SK-N-MC (cell line): Measurements from ENCODE around the gene ZNF22.

Experiments
- DNase-seq: peaks from one replicate; pipeline ENCODE4 v3.0.0-alpha.2; 2011; ENCODE audit warnings: low read depth, low spot score
- H3K27ac ChIP-seq: fragments of 200-600 bp; sonication (generic); 2 replicates; pipeline ENCODE4 v1.5.1; 2016; ENCODE audit warnings: mixed run types
- H3K36me3 ChIP-seq: fragments of 200-600 bp; sonication (generic); 2 replicates; pipeline ENCODE4 v1.6.1; 2017; ENCODE audit warnings: antibody characterized with exemption, low read length, mixed read lengths; ENCODE audit not compliant: insufficient read depth
- H3K4me3 ChIP-seq: fragments of 200-600 bp; sonication (generic); 2 replicates; pipeline ENCODE4 v1.5.1; 2016
- H3K9ac ChIP-seq: fragments of 200-600 bp; sonication (generic); 2 replicates; pipeline ENCODE4 v1.8.0; 2017; ENCODE audit warnings: mixed run types, mixed read lengths; ENCODE audit not compliant: insufficient read length
- H3K9me3 ChIP-seq: fragments of 200-600 bp; sonication (generic); 2 replicates; pipeline ENCODE4 v1.6.1; 2017; ENCODE audit warnings: low read depth, mild to moderate bottlenecking, antibody characterized with exemption, low read length, moderate library complexity, mixed read lengths
- EZH2 ChIP-seq: fragments of 200-600 bp; sonication (generic); IDR thresholded peaks from one replicate; pipeline ENCODE4 v1.6.1; 2017; ENCODE audit warnings: antibody characterized with exemption
- FOXP2 ChIP-seq: optimal IDR thresholded peaks from 2 replicates; pipeline ENCODE3; 2011; ENCODE audit warnings: mild to moderate bottlenecking, moderate library complexity; ENCODE audit not compliant: insufficient read depth; ENCODE audit errors: extremely low read length, control extremely low read depth
- POLR2AphosphoS5 ChIP-seq: IDR thresholded peaks from 2 replicates; pipeline ENCODE4 v1.6.1; 2012; ENCODE audit warnings: mild to moderate bottlenecking, low read depth, low read length, borderline replicate concordance

The ZNF22 gene

DNA sequence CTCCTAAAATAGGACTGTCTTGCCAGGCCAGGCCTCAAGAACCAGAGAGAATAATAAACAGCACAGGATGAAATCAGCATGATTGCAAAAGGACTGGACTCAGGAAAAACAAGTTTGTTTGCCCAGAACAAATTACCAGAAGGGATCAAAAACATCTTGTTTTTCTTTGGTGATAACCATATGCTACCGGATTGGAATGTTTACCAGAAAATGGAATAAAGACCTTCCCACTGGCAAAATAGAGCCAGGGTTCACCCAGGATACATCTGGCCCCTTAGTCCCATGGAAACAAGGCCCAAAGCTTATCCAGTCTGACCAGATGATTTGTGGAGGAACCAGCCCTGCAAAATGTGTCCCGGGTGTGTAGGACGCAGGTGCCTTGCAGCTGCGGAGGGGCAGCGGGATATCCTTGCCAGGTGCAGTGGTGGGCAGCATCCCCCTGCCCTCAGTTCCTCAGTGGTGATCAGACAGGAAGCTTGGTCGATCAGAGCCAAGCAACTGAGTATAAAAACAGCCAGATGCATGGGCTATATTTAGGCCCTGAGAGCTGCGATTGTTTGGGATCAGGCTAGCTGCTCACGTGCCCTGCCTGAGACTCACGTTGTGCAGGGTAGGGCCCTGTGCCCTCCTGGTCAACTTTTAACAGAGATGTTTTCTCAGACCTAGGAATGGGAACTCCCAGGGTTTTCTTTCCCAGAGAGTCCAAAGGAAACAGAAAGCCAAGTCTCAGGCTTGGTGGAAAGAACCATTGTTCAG is 4.6 kb upstream of the ZNF22 start:
- no peak overlapping the region for H3K9ac ChIP-seq
- H3K9me3 ChIP-seq = no peaks in the 10 kb centered on the region
- no peaks in the 10 kb centered on the region for H3K36me3 ChIP-seq
- no peak for TF ChIP-seq FOXP2
- TF ChIP-seq EZH2 = no peak
- no peak for TF ChIP-seq POLR2AphosphoS5
- no peak overlapping the region for H3K27ac ChIP-seq
- no peak for DNase-seq
- no peak overlapping the region for H3K4me3 ChIP-seq

DNA sequence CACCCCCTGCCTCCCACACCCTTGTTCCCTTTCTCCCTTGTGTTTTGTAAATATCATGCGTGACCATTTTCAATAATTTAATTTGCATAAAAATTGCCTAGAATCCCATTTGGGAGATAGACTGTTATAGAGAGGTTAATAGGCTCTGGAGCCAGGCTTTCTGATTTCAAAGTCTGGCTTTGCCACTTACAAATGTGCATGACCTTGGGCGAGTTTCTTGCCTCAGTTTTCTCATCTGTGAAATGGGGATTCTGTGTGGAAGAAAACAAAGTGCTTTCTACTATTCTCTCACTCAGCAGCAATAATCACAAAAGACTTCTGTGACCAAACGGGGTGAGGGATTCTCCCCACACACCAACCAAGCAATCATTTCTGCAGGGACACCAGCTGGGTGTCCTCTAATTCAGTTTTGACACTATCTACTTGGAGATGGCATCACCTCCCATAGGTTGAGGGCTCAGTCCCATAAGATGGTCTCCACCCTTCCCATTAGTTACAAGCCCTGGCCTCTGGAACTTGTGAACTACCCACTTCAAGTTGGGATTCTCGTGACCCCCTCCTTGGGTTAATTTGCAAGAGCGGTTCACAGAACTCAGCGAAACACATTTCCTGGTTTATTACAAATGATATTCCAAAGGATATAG is 3.5 kb upstream of the ZNF22 start:
- Histone ChIP-seq H3K27ac (no peak overlapping the region), H3K4me3 (no peak overlapping the region), H3K9me3 (no peaks in the 10 kb centered on the region), H3K9ac (no peak overlapping the region), H3K36me3 (no peaks in the 10 kb centered on the region)
- DNase-seq = no peak
- TF ChIP-seq POLR2AphosphoS5 (no peak), EZH2 (no peak), FOXP2 (no peak)

DNA sequence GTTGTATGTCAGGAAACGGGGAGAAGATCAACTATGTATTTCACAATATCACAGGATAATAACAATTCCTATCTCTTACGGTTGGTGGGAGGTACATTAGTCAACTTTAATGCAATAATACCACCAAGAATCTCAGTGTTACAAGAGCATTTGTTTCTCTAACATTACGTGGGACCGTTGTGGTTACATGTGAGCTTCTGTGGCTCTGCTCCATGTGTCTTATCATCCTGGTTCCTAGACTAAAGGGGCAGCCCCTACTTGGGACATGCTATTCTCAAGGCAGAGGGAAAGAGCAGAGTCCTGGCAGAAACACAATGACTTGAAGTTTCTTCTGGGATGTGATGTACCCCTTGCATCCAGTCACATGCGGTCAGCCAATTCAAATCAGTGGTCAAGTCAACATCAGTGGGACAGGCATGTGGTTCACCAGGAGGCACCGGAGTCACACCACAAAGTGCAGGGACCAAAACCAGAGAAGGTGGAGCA is 2.5 kb upstream of the ZNF22 start:
- no peak overlapping the region for H3K9ac ChIP-seq
- peaks cover 5% of the 10 kb centered on the region for H3K36me3 ChIP-seq
- TF ChIP-seq POLR2AphosphoS5 (no peak), FOXP2 (no peak), EZH2 (no peak)
- no peak for DNase-seq
- H3K9me3 ChIP-seq = no peaks in the 10 kb centered on the region
- H3K4me3 ChIP-seq = no peak overlapping the region
- H3K27ac ChIP-seq = no peak overlapping the region

DNA sequence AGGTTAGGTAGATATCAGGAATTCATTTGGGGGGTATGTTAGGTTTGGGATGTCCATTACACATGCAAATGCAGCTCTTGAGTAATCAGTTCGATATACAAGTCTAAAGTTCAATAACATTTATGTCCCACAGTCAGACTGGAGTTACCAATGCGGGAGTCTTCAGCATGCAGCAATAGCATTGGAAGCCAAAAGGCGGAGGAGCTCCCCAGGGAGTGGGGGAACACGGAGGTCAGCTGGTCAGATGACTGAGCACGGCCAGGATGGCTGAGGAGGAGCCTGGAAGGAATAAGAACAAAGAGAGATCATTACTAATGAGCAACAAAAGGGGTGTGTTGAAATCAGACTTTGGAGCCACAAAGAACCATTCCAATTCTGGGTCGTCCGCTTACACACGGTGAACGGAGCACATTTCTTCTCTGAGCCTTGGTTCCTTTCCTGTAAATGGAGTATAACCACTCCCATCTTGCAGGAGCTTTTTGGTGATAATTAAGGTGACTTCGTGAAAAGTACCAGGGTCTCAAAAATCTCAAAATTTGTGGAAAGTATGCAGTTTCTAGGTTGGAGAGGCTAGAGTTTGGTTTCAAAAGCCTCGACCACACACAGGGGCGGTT is 478 bp upstream of the ZNF22 start:
- no peak for TF ChIP-seq FOXP2
- Histone ChIP-seq H3K4me3 (peak overlapping the region; percentile 86), H3K36me3 (peaks cover 22% of the 10 kb centered on the region), H3K27ac (peak overlapping the region; percentile 62; the same call in 1 of the 2 replicates), H3K9ac (peak overlapping the region; percentile 85), H3K9me3 (no peaks in the 10 kb centered on the region)
- no peak for DNase-seq

DNA sequence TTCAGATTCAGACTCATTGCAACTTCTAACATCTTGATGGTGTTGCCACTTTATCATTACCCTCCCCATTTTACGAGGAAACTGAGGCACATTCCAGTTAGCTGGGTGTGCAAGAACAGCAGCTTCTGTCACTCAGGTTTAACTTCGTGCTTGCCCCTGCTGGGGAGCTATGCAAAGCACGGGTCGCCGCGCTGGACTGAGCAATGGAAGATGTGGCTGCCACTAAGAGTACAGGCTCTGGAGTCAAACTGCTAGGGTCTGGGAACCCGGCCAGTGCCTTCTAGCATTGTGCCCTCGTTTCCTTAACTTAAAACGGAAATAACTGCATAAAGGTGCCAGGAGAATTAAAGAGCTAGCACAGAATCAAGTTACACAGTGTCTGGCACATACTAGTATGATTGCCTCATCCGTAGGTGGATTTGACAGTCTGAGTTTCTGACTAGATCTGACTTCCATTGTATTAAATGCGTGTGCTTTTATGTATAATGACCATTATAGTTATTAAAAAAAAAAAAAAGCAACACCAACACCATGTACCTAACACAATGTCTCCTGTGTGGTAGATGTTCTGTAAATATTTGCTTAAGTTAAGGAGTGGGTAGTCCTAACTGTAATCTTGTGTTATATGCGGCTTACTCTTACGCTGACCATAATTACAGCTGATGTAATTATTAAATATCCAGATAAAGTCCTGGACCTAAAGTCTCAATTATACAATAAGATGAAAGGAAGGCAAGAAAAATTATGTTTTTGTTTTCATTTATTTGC is 842 bp downstream of the ZNF22 start:
- peak overlapping the region; percentile 85 for H3K9ac ChIP-seq
- peak overlapping the region; percentile 60; the same call in 1 of the 2 replicates for H3K27ac ChIP-seq
- no peak for DNase-seq
- TF ChIP-seq FOXP2 (no peak), POLR2AphosphoS5 (0 out of 2 replicates have a peak, but pooled peaks have one; percentile 32)
- H3K9me3 ChIP-seq = no peaks in the 10 kb centered on the region
- peak overlapping the region; percentile 86 for H3K4me3 ChIP-seq
- peaks cover 22% of the 10 kb centered on the region for H3K36me3 ChIP-seq

DNA sequence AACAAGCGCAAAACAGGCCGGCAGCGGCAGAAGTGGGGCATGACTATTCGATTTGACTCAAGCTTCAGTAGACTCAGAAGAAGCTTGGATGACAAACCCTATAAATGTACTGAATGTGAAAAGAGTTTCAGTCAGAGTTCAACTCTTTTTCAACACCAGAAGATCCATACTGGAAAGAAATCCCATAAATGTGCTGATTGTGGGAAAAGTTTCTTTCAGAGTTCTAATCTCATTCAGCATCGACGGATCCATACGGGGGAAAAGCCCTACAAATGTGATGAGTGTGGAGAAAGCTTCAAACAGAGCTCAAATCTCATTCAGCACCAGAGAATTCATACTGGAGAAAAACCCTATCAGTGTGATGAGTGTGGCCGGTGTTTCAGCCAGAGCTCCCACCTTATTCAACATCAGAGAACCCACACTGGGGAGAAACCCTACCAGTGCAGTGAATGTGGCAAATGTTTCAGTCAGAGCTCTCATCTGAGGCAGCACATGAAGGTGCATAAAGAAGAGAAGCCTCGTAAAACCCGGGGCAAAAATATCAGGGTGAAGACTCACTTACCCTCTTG is 2.8 kb downstream of the ZNF22 start:
- H3K4me3 ChIP-seq = no peak overlapping the region
- no peak overlapping the region for H3K9ac ChIP-seq
- H3K27ac ChIP-seq = no peak overlapping the region
- no peak for DNase-seq
- H3K9me3 ChIP-seq = no peaks in the 10 kb centered on the region
- TF ChIP-seq EZH2 (no peak), FOXP2 (no peak), POLR2AphosphoS5 (no peak)
- peaks cover 22% of the 10 kb centered on the region for H3K36me3 ChIP-seq

DNA sequence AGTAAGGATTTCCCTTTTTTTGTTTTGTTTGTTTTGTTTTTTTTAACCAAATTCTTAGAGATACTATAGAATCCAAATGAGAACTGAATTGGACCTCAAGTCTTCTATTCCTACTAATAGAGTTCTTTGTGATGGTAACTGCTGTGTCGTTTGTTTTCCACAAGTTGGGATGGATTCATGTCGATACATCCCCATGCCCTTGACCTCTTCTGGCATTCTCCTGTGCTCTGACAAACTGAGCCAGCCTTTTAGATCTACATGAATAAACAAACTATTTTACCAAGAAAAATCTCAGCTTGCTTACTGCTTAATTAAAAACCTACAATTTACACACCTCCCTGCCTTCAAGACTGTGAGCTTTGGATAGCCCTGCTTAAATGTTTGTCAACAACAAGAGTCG is 3.9 kb downstream of the ZNF22 start:
- DNase-seq = no peak
- peaks cover 22% of the 10 kb centered on the region for H3K36me3 ChIP-seq
- TF ChIP-seq EZH2 (no peak), FOXP2 (no peak)

DNA sequence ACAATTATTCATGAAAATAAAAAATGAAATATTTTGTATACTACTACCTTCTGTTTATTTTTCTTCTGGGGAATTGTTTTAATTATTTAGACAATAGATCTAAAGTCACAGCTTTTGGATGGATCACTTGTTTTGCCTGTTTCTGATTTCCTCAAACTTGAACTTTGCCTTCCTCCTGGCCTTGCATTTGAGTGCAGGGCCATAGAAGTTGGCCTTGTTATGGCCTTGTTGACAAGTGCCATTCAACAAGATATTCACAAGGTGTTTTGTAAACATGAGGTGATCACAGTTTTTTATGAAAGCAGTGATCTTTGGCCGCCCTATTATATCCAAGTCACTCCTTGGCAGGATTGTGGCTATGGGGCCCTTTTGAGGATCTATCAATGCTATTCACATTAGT is 4.6 kb downstream of the ZNF22 start:
- no peaks in the 10 kb centered on the region for H3K9me3 ChIP-seq
- peaks cover 22% of the 10 kb centered on the region for H3K36me3 ChIP-seq
- no peak overlapping the region for H3K4me3 ChIP-seq
- TF ChIP-seq FOXP2 = no peak
- TF ChIP-seq POLR2AphosphoS5 = no peak
- TF ChIP-seq EZH2 = no peak
- no peak overlapping the region for H3K9ac ChIP-seq
- no peak overlapping the region for H3K27ac ChIP-seq
- DNase-seq = no peak

More for the DNA sequence above, 3.9 kb downstream of the ZNF22 start:
- Histone ChIP-seq H3K9ac (no peak overlapping the region), H3K27ac (no peak overlapping the region), H3K9me3 (no peaks in the 10 kb centered on the region), H3K4me3 (no peak overlapping the region)
